Stimulated activated CD4-positive, alpha-beta T cell treated with anti-CD3 and anti-CD28 coated beads, Interleukin-1b, Interleukin-23, amount 100 ng/mL, for 4 hours (primary cell): ENCODE data around the gene RIN3.
A peak's percentile ranks its signal among the peaks of the same experiment; 100 is the strongest.

ENCODE experiments used
- DNase-seq, 2 donors: peaks; one replicate each; pipeline ENCODE4 v3.0.0-alpha.2; 2020; ENCODE audit warnings: low read depth in 2 of 2

RIN3 gene, protein sequence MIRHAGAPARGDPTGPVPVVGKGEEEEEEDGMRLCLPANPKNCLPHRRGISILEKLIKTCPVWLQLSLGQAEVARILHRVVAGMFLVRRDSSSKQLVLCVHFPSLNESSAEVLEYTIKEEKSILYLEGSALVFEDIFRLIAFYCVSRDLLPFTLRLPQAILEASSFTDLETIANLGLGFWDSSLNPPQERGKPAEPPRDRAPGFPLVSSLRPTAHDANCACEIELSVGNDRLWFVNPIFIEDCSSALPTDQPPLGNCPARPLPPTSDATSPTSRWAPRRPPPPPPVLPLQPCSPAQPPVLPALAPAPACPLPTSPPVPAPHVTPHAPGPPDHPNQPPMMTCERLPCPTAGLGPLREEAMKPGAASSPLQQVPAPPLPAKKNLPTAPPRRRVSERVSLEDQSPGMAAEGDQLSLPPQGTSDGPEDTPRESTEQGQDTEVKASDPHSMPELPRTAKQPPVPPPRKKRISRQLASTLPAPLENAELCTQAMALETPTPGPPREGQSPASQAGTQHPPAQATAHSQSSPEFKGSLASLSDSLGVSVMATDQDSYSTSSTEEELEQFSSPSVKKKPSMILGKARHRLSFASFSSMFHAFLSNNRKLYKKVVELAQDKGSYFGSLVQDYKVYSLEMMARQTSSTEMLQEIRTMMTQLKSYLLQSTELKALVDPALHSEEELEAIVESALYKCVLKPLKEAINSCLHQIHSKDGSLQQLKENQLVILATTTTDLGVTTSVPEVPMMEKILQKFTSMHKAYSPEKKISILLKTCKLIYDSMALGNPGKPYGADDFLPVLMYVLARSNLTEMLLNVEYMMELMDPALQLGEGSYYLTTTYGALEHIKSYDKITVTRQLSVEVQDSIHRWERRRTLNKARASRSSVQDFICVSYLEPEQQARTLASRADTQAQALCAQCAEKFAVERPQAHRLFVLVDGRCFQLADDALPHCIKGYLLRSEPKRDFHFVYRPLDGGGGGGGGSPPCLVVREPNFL

DNA sequence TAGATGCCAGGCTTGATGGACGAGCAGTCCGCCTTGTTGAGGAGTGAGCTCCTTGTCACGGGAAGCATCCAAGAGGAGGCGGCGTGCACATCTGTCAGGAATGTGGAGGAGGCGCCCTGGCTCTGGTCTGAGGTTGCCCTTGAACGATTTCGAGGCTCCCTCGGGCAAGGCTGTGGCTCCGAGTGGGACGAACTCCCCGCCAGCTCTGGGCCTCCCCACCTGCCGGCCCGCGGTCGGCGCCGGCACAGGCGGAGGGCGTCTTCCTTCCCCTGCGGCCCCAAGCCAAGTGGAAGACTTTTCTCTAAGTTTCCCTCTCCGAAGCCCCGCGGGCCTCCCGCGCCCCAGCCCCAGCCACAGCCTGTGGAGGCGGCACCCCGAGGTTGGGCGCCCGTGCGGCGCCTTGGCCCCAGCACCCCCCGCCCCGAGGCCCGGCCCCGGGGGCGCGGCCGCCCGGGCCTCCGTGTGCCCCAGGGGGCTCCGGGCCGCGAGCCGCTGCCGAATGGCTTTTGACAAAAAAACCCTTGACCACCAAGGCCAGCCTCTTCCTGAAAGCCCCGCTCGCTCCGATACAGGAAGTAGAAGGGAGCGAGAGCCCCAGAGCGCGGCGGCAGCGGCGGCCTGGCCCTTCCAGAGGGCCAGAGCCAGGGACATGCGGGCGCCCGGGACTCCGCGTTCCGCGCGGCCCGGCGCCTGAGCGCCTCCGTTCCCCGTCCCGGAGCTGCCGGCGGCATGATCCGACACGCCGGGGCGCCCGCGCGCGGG is at the start of gene RIN3:
Gene RIN3 (plus strand): TSS at position 578 of the 762 bp plus-strand sequence. CDS start 152 bp downstream, at position 730.
- DNase-seq, result peak; percentile 19 to 33

DNA sequence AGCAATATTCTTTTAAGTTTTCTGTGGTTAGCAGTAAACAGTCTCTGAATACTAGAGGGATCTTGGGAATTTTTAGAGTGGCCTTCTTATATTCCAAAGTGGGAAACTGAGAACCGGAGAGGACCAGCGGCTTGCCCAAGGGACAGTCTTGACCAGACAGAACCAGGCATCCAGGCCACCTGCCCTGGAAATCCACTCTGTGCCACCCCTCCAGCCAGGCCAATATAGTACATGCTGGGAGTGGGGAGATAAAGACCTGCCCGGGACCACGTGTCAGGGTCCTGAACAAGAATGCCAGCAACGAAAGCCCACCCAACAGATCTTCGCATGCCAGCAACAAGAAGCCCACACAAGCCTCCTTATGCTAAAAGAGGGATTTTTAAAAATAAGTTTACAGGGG is 49.4 kb upstream of the RIN3 start:
- DNase-seq, result no peak

DNA sequence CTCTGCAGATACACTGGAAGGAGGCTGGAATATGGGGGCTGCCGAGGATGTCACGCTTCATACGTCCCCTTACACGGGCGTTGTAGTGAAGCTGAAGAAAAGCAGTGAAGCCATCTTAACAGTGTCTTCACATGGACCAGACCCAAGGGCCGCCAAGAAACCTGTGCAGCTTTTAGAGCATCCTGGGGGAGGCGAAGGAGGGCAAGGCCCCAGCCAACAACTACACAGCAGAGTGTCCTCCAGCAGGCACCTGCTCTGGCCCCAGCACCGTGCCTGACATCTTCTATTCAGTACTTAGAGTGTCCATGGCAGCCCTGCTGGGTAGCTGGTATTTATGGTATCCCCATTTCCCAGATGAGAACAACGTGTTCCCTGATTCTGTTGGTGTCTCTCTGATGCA is 48.9 kb upstream of the RIN3 start:
- no peak for DNase-seq

DNA sequence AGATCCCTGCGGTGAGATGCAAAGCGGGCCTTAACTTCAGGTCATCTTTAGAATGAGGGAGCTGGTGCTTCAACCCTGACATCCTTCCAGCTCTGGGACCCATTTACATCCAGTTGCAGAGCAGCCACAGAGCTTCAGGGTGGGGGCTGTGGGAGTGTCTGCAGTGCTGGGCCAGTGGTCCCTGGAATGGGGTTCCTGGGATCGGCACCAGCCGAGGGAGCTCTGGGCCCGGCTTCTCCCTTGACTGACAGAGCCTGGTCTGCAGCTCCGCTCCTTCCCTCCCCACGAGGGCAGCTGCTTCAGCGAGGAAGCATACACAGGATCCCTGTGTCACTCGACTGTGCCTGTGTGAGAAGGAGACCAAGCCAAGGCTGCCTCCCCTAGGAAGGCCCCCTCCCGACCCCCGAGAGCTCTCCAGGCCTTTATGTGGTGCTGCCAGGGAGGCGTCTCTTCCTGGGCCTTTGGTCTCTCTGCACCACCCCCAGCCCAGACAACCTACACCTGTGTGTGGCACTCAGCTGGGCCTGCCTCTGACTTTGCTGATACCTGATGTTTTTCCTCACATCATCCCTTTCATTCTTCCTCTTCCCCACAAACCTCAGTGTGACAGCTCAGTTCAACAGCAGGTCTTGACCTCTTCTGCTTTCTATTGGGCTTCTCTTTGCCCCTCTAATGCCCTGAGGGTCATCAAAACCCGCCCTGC is 48.1 kb upstream of the RIN3 start:
- no peak for DNase-seq

DNA sequence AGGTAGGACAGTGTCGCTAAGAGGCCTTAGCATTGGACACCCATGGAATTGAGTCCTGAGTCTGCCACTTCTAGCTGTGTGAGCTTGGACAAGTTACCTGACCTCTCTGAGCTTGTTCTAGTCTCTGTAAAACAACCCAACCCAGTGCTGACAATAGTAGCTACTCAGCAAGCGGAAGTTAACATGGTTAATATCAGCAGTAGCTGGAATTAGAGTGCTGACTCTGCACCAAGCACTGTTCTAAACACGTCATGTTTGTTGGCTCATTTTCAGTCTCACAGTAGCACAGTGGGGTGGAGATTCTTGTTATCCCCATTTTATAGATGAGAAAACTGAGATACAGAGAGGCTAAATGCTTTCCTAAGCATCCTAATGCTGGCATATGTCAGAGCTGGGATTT is 47.5 kb upstream of the RIN3 start:
- no peak for DNase-seq

DNA sequence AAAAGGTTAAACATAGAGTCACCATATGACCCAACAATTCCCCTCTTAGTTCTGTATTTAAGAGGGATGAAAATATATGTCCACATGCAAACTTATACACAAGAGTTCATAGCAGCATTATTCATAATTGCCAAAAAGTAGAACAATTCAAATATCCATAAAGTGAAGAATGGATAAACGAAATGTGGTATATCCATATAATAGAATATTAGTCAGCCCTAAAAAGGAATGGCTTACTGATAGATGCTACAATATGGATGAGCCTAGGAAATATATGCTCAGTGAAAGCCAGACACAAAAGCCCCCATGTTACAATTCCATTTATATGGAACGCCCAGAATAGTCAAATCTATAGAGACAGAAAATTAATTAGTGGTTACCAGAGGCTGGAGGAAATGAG is 44.1 kb upstream of the RIN3 start:
- no peak for DNase-seq

DNA sequence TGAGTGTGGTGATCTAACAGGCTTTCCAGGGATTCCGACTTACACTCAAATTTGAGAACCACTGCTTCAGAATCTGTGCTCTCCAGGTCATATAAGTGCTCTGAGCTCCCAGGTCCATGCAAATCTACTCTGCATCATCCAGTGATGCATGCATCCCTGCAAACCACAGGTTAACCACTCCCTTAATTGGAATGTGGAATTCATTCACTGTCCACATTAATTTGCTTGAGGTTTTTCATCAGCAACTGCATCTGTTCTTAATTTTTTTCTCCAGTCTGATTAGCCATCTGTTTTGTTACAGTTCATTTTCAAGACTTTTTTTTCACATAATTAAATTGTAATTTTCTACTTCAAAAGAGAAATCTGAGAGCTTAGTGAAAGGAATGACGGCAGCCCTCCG is 43.4 kb upstream of the RIN3 start:
- no peak for DNase-seq

DNA sequence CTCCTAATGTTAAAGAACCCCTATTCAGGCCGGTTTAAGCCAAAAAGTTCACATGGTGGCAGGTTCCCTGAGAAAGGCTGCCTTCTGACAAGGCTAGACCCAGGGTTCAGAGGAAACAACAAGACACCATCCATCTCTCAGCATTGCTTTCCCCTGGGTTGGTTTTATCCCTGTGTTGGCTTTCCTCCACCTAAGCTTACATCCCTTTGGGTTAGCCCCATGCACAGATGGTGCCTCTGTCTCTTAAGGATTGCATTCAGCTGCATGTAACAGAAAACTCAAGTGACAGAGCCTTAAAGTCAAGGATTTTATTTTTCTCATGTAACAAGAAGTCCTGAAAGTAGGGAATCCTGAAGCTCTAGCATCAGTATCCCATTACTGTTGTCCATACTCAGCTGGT is 42.8 kb upstream of the RIN3 start:
- DNase-seq, result no peak

DNA sequence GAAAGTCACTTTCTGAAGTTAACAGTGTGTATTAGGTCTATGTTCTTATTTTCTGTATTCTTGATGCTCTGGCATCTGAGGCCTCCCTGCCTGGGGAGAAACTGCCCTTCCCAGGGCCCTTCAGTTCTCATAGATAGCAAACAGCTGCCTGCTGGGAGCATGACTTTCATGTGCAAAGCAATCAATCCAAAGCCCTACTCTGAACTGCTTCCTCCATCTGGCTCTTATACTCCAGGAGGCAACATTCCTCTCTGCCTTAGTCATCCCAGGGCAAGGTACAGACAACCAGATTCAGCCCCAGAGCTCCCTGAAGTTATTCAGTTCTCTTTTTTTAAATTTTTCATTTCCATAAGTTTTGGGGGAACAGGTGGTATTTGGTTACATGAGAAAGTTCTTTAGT is 41.7 kb upstream of the RIN3 start:
- no peak for DNase-seq

DNA sequence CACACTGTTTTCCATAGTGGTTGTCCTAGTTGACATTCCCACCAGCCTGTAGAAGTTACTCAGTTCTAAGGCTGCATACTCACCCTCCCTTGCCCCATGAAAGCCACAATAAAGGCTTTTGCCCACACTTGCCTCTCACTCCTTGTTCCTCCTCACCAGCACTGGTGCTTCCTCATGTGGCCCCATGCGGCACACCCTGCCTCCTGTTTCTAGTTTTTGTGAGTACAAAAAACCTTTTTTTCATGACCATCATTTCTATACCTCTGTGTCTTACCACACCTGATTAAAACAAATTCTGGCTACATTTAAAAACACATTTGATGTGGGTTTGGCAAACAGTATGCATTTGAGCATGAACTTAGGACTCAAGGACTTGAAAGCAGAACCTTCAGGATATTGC is 40.7 kb upstream of the RIN3 start:
- no peak for DNase-seq

DNA sequence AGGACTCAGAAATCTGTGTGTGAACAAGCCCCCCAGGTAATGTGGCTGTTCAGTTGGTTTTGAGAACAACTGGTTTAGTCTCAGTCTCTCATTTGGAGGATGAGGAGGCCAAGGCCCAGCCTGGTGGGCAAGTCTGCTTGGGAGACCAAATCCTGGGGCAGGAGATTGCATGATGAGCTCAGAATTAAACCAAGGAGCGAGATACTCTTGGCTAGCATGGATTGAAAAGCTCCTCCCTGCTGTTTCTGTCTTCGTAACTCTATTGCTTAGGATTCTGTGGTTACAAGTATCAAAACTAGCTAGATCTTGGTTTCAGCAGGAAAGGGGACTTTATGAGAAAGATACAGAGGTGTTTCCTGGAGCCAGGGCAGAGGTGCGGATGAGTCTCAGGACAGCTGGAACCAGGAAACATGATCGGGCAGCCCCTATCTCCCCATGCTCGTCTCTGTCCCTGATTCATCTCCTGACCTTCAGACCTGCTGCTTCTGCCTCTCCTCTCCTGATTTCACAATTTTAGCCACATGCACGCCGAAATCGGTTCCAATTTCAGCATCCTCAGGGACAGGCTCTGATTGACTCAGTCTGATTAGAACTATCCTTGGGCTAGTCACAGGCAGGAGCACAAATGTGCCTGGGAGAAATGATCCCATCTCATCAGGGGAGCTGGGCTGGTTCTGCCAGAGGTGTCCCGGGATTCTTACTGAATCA is 40.2 kb upstream of the RIN3 start:
- no peak for DNase-seq

DNA sequence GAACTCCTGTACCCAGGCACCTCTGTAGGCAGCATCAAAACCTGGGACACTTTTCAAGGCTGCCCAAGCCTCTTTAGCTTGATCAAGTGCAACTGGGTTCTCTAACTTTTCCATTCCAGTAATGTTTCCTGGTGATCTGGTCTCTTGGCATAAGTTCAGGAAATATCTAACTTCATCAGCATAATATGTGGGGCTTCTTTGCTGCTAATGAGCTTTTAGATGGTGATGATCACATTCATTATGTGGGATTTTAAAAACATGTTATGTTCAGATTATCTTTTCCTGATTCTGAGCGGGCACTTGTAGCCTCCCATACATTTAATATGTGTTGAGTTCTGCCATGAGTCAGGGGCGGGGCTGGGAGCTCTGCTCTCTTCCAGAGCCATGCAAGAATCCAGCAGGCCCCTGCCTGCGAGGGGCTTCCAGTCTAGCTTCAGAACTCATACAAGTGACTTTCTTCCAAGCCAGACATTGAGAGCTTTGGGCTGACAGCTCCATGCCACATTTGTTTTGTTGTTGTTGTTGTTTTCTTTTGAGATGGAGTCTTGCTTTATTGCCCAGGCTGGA is 39.5 kb upstream of the RIN3 start:
- DNase-seq, result no peak

DNA sequence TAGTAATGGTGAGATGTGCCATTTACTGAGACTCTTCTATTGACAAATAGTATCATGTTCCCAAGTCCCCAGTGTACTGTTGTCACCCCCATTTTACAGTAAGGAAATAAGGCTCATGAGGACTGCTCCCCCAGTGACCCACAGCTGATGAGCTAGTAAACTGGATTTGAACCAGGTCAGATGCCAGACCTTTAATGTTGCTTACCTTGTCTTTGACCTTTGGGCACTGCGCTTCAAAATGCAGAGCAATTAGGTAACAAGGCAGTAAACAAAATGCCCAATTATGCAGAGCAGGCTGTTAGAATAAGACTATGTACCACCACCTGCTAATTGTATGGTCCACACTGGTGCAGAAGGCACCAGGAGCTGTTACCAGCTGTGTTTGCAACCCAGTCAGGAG is 38.5 kb upstream of the RIN3 start:
- DNase-seq, result no peak

DNA sequence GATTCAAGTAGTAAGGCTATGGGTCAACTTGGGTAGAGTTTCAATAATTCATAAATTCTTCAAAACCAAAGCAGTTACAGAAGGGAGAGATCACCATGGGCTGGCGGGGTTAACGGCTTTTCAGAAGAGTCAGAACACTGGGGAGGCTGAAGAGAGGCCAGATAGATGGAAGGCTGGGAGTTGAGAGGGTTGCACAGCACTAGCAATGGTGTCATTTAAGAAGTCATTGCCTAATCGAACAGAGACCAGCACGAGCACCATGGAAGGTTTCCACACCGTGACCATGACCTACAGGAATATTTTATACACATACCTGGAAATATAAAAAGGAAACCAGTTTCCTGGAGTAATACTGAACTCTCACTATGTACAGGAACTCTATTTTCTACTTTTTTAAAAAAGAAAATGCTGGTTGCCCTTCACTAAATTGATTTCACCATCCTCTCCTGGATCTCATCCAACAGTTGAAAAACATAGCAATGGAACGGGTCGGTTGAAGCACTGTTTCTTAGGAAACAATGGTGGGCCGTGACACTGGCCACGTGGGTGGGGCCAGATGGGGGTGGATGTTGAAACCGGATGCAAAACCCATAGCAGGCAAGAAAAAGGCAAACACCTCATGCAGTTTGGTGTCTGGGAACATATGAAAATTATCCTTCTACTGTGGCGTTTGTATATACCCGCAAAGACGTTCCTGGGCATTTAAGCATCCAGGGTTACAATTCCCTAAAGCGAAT is 38.0 kb upstream of the RIN3 start:
- no peak for DNase-seq

DNA sequence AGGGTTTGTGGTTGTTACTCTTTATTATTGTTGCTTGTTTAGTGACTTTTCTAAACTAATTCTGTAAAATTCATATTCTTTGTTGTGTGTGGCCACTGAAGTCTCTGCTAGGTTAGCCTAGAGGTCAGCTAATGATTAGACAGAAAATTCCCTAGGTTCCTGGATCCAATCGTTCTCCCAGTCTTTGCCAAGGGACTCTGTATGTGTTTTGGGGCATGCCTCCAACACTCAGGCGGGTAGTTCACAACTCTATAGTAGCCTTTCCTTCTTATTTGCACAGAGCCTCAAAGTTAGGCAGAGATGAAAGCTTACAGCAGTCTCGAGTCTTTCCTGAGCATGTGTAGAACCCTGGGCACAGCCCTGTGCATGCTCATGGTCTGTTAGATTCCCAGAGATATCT is 32.7 kb upstream of the RIN3 start:
- DNase-seq, result no peak

DNA sequence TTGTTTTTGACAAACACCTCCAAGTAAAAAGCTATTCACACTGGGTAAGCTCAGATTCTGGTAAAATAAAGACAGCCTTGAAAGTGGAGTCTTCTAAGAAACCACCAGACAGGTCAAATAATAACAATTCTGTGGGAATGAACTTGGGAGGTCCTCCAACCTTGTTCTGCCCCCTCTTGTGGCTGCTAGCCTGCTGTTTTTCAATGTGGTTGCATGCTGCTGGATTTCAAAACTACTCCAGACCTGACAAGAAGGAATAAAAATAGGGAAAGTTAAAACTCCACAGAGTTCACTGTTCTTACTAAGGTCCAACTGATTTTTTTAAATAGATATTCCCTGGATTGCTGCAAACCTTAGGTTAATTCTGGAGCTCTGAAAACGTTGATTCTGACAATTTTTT is 32.2 kb upstream of the RIN3 start:
- DNase-seq, result no peak

DNA sequence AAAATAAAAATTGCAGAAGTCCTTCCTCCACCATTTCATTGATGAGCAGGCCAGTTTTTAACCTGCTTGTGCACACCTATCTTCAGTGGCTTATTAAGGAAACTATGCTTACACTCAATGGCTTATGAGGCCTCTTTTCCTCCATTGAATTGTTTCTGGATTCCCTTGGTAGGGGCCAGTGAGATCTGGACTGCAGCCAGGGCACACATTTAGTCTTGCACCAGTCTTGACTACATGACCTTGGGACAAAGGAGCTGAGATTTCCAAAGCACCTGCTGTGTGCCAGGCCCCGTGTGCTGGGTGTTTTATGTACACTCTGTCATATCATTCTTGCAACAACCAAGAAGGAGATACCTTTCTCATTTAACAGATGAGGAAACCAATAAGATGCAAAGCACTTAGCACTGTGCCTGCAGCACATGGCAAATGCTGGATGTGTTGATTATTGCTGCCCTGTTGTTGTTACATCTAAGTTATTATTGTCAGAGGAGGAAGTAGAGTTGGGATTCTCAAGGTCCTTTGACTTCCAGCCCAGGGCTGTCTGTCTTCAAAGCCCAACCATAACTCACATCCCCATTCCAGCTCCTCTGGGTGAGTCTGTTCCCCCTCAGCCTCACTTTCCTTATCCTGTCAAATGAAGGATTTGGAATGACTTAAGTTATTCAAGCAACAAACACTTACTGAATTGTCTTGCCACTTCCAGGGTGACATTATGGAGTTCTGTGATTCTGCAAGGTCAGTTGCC is 31.6 kb upstream of the RIN3 start:
- no peak for DNase-seq

DNA sequence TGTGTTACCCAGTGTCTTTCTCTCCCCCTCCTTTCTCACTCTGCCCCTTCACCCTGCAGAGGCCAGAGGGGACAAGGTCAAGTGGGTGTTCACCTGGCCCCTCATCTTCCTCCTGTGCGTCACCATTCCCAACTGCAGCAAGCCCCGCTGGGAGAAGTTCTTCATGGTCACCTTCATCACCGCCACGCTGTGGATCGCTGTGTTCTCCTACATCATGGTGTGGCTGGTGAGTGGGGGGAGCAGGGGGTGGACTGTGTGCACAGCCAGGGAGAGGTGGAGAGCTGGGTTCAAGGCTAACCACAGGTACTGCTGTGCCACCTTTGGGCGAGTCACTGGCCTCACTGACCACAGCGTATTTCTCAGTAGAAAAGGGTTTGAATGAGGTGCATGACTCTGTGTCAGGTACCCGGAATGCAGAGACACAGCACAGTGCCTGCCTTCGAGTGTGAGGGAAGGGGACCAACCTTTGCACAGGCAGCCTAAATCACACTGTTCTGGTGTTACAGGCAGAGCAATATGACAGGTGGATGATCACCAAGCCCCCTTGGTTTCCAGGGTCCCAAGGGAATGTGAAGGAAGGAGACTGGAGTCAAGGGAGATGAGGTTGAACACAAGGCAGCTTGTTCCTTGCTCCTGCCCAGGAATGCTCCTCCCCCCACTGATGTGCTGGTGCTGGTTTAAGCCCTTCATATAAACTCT is 30.8 kb upstream of the RIN3 start:
- no peak for DNase-seq
